HepG2 (cell line): Measurements from ENCODE around the gene WDR70. TPM values are rescaled to one million over a fixed set of nuclear protein-coding genes. Genes with fewer than 3 reads are reported as not detected.

Experiments used
- ATAC-seq: fragments of 200-7000 bp; cut with Tn5 transposase; 3 replicates; pipeline ENCODE4 v1.9.1; 2020; ENCODE audit warnings: mild to moderate bottlenecking, moderate library complexity
- BruUV-seq: library from RNA; stranded (reverse); fragments of 400-500 nt; replicated peaks from 2 replicates; lab custom pipeline; 2021; lab: Mats Ljungman, UMichigan
- CTCF ChIA-PET: fragments of 300-600 bp; formaldehyde crosslinking; extraction: SDS; loops from one replicate; lab custom pipeline; 2021; ENCODE audit warnings: low total read pairs, inconsistent platforms, low intra/inter-chr PET ratio; lab: Yijun Ruan, JAX
- POLR2A ChIA-PET: fragments of 350-600 bp; sonication (Branson Sonifier 250); formaldehyde crosslinking; loops from one replicate; lab custom pipeline; 2020; ENCODE audit warnings: antibody characterized with exemption, inconsistent platforms; lab: Yijun Ruan, JAX
- DNase-seq: peaks from one replicate; pipeline ENCODE4 v3.0.0-alpha.2; 2015; ENCODE audit warnings: low spot score
- FAIRE-seq: peaks from 3 replicates; lab custom pipeline; 2011; peaks lifted over from hg19 to GRCh38; lab: Jason Lieb, UNC
- H2AFZ ChIP-seq: one replicate; pipeline ENCODE4 v1.6.1; 2011; ENCODE audit warnings: low read length, inconsistent platforms
- H3K27ac ChIP-seq: fragments of 300-600 bp; 3 replicates; pipeline ENCODE4 v1.8.0; 2011; ENCODE audit warnings: mixed run types, mild to moderate bottlenecking, mixed read lengths, low read length, inconsistent platforms; ENCODE audit not compliant: insufficient read depth; ENCODE audit errors: extremely low read length
- H3K27me3 ChIP-seq, 2 experiments: fragments of 200-600 bp in 1 of 2; 2 replicates in 1 of 2; 3 replicates in 1 of 2; pipeline versions ENCODE4 v1.6.0 to v1.8.0; 2011; ENCODE audit warnings: low read length in 2 of 2, mild to moderate bottlenecking in 2 of 2, moderate library complexity in 2 of 2, inconsistent platforms in 1 of 2; ENCODE audit not compliant: insufficient read depth in 2 of 2, control insufficient read depth in 1 of 2
- H3K36me3 ChIP-seq, 2 experiments: fragments of 200-600 bp in 1 of 2; replicated peaks in 1 of 2; 2 replicates in 1 of 2; 3 replicates in 1 of 2; pipeline versions ENCODE4 v1.5.1 to v1.8.0; 2011; ENCODE audit warnings: low read length in 2 of 2, inconsistent platforms in 1 of 2; ENCODE audit not compliant: insufficient read depth in 2 of 2, control insufficient read depth in 1 of 2
- H3K4me1 ChIP-seq: 2 replicates; pipeline ENCODE4 v1.5.1; 2012; ENCODE audit warnings: low read length, inconsistent platforms; ENCODE audit not compliant: insufficient read depth
- H3K4me2 ChIP-seq: 2 replicates; pipeline ENCODE4 v1.6.0; 2011; ENCODE audit warnings: low read depth, low read length, inconsistent platforms
- H3K4me3 ChIP-seq, 3 experiments: fragments of 200-600 bp in 1 of 3; sonication (generic), shearing (Covaris generic) in 1 of 3; replicated peaks in 1 of 3; 2 replicates each; pipeline ENCODE4 v1.5.1; 2011 to 2016; ENCODE audit warnings: low read length in 3 of 3, inconsistent platforms in 2 of 3, low read depth in 2 of 3, mild to moderate bottlenecking in 2 of 3, control low read depth in 1 of 3, mixed read lengths in 1 of 3; ENCODE audit not compliant: insufficient read depth in 1 of 3
- H3K79me2 ChIP-seq: one replicate; pipeline ENCODE4 v1.6.1; 2011; ENCODE audit warnings: low read length, inconsistent platforms; ENCODE audit not compliant: insufficient read depth
- H3K9ac ChIP-seq: 2 replicates; pipeline ENCODE4 v1.6.0; 2011; ENCODE audit warnings: mild to moderate bottlenecking, low read depth, low read length, inconsistent platforms; ENCODE audit not compliant: insufficient read depth
- H3K9me3 ChIP-seq: 2 replicates; pipeline ENCODE4 v1.5.1; 2012; ENCODE audit warnings: mild to moderate bottlenecking, low read length
- H4K20me1 ChIP-seq: 2 replicates; pipeline ENCODE4 v1.6.0; 2011; ENCODE audit warnings: inconsistent platforms, mild to moderate bottlenecking, low read length, moderate library complexity; ENCODE audit not compliant: insufficient read depth
- NFIC ChIP-seq: IDR thresholded peaks from 2 replicates; pipeline ENCODE4 v1.6.1; 2012; ENCODE audit warnings: mild to moderate bottlenecking, low read length, inconsistent platforms
- PATZ1 ChIP-seq: sonication (generic); formaldehyde crosslinking; IDR thresholded peaks from 2 replicates; pipeline ENCODE4 v1.4.0; 2020; ENCODE audit warnings: missing genetic modification reagents
- REPIN1 ChIP-seq: sonication (generic); formaldehyde crosslinking; IDR thresholded peaks from 2 replicates; pipeline ENCODE4 v1.8.0; 2022; ENCODE audit warnings: missing genetic modification reagents, low read depth, mild to moderate bottlenecking, borderline replicate concordance
- ZNF34 ChIP-seq: sonication (generic); formaldehyde crosslinking; IDR thresholded peaks from 2 replicates; pipeline ENCODE4 v1.4.0; 2020; ENCODE audit warnings: mild to moderate bottlenecking, missing genetic modification reagents, borderline replicate concordance
- ZNF547 ChIP-seq: sonication (generic); formaldehyde crosslinking; IDR thresholded peaks from 2 replicates; pipeline ENCODE4 v1.5.1; 2020; ENCODE audit warnings: mild to moderate bottlenecking, missing genetic modification reagents
- ZNF577 ChIP-seq: sonication (generic); formaldehyde crosslinking; IDR thresholded peaks from 2 replicates; pipeline ENCODE4 v1.4.0; 2020; ENCODE audit warnings: mild to moderate bottlenecking, low read depth, missing genetic modification reagents, borderline replicate concordance
- ZNF652 ChIP-seq: IDR thresholded peaks from 2 replicates; pipeline ENCODE4 v1.6.1; 2016; ENCODE audit warnings: low read depth, borderline replicate concordance
- ZNF660 ChIP-seq: sonication (generic); formaldehyde crosslinking; IDR thresholded peaks from 2 replicates; pipeline ENCODE4 v1.5.1; 2020; ENCODE audit warnings: mild to moderate bottlenecking, low read depth, missing genetic modification reagents, borderline replicate concordance
- WGBS: methylation state at CpG from one replicate; pipeline ENCODE4 v1.1.6; 2017; ENCODE audit warnings: low lambda C conversion rate; 5-methylcytosine and 5-hydroxymethylcytosine counted together
- in situ Hi-C: cut with HindIII; loops from 2 replicates; pipeline ENCODE4 v1.10.0; 2017; ENCODE audit warnings: low pct_unique_long_range_greater_than_20kb; ENCODE audit not compliant: extremely low pct_ligation_motif_present
- intact Hi-C: fragments of 100-400 bp; cut with micrococcal nuclease; formaldehyde crosslinking; loops from one replicate; pipeline ENCODE4 v1.10.0; 2022; ENCODE audit not compliant: unreplicated experiment
- polyA plus RNA-seq, 8 experiments: library from polyadenylated mRNA; depleted of rRNA in 3 of 8; stranded (reverse) in 7 of 8; unstranded in 1 of 8; fragments of >200 nt; fragmentation: Illumina TruSeq in 4 of 8; extraction: Trizol in 4 of 8; gene quantifications; 2 replicates each; pipeline versions ENCODE4 v1.2.1 to v1.2.3, GENCODE V29; 2011 to 2016; ENCODE audit warnings: low read depth in 4 of 8, missing spikeins in 1 of 8, mixed read lengths in 1 of 8; ENCODE audit not compliant: insufficient read depth in 1 of 8
- total RNA-seq, 5 experiments: library from RNA; depleted of rRNA; stranded (reverse); fragments of >200 nt; fragmentation: Illumina TruSeq; extraction: Trizol; gene quantifications; 2 replicates each; pipeline ENCODE4 v1.2.3, GENCODE V29; 2016; ENCODE audit warnings: low read depth in 1 of 5
- TF ChIP-seq, protein P1 (sequence below): sonication (generic); formaldehyde crosslinking; IDR thresholded peaks from 2 replicates; pipeline ENCODE4 v1.4.0; 2020; ENCODE audit warnings: missing genetic modification reagents, borderline replicate concordance
- TF ChIP-seq, protein P2 (sequence below): sonication (generic); formaldehyde crosslinking; IDR thresholded peaks from 2 replicates; pipeline ENCODE4 v1.4.0; 2020; ENCODE audit warnings: low read depth, mild to moderate bottlenecking, missing genetic modification reagents

The WDR70 gene
- total and polyA plus RNA-seq, 2 of the 13 experiments (the other 11 are each of a cell fraction or from before 2014, with no cell fraction given), result 14.6 to 30.6 TPM

DNA sequence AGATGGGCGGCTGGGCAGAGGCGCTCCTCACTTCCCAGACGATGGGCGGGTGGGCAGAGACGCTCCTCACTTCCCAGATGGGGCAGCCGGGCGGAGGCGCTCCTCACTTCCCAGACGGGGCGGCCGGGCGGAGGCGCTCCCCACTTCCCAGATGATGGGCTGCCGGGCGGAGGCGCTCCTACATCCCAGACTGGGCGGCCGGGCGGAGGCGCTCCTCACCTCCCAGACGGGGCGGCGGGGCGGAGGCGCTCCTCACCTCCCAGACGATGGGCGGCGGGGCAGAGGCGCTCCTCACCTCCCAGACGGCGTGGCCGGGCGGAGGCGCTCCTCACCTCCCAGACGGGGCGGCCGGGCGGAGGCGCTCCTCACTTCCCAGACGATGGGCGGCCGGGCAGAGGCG lies 140.2 kb downstream of the WDR70 start:
- H3K9me3 ChIP-seq, result no peaks in the 10 kb centered on the region
- no peak overlapping the region for H3K27ac ChIP-seq
- no peak overlapping the region for H2AFZ ChIP-seq
- ChIA-PET POLR2A (no interaction called here), CTCF (no interaction called here)
- in situ Hi-C loops (no loop called here), intact Hi-C loops (no loop called here)
- peaks cover 21% of the 10 kb centered on the region for H3K4me1 ChIP-seq
- no peak overlapping the region for H3K9ac ChIP-seq
- TF ChIP-seq ZNF652 (CRISPR knock-in tag) (no peak), ZNF34 (CRISPR knock-in tag) (no peak), ZNF577 (CRISPR knock-in tag) (no peak), NFIC (no peak), ZNF547 (CRISPR knock-in tag) (no peak), PATZ1 (no peak), REPIN1 (CRISPR knock-in tag) (no peak), ZNF660 (no peak)
- TF ChIP-seq, protein P1, sequence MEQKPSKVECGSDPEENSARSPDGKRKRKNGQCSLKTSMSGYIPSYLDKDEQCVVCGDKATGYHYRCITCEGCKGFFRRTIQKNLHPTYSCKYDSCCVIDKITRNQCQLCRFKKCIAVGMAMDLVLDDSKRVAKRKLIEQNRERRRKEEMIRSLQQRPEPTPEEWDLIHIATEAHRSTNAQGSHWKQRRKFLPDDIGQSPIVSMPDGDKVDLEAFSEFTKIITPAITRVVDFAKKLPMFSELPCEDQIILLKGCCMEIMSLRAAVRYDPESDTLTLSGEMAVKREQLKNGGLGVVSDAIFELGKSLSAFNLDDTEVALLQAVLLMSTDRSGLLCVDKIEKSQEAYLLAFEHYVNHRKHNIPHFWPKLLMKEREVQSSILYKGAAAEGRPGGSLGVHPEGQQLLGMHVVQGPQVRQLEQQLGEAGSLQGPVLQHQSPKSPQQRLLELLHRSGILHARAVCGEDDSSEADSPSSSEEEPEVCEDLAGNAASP (CRISPR knock-in tag), result no peak
- TF ChIP-seq, protein P2, sequence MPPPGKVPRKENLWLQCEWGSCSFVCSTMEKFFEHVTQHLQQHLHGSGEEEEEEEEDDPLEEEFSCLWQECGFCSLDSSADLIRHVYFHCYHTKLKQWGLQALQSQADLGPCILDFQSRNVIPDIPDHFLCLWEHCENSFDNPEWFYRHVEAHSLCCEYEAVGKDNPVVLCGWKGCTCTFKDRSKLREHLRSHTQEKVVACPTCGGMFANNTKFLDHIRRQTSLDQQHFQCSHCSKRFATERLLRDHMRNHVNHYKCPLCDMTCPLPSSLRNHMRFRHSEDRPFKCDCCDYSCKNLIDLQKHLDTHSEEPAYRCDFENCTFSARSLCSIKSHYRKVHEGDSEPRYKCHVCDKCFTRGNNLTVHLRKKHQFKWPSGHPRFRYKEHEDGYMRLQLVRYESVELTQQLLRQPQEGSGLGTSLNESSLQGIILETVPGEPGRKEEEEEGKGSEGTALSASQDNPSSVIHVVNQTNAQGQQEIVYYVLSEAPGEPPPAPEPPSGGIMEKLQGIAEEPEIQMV (CRISPR knock-in tag), result no peak
- no peaks in the 10 kb centered on the region for H3K27me3 ChIP-seq
- 98% methylated on average over 25 of the region's 43 CpGs for WGBS
- DNase-seq (no peak), ATAC-seq (no peak), FAIRE-seq (no peak)
- no TSS peak for BruUV-seq
- no peak overlapping the region for H3K4me2 ChIP-seq
- no peaks in the 10 kb centered on the region; a peak in 1 of 5 replicates for H3K36me3 ChIP-seq
- no peak overlapping the region for H3K4me3 ChIP-seq
- H3K79me2 ChIP-seq, result no peaks in the 10 kb centered on the region
- no peaks in the 10 kb centered on the region; the same call in 1 of the 2 replicates for H4K20me1 ChIP-seq
